ENCODE data around the gene LARP6. TPM values are rescaled to one million over a fixed set of nuclear protein-coding genes. Genes with fewer than 3 reads are reported as not detected.
A peak's percentile ranks its signal among the peaks of the same experiment; 100 is the strongest.
"Not testable (repeated sequence)": the region's sequence is repeated elsewhere in the genome, so short reads cannot be mapped to it uniquely, and the experiment has no call there.

The LARP6 gene
- total and polyA plus RNA-seq, 4 donors, result 4.2 to 8.7 (median 6.8) TPM

GRCh38 chr15:70812827-70813364 lies 41.1 kb downstream of the LARP6 start:
- WGBS, 2 donors, result 93 to 96% methylated on average over 4 of the region's 4 CpGs
- Histone ChIP-seq H3K36me3 (ENCODE audit: control insufficient read depth in 4 of 4, insufficient read depth in 4 of 4, low read length in 4 of 4) (no peaks in the 10 kb centered on the region), H3K9ac (ENCODE audit: insufficient read depth in 1 of 2, low read length in 2 of 2) (no peak overlapping the region), H3K9me3 (ENCODE audit: control insufficient read depth in 4 of 4, insufficient read depth in 3 of 4, low read length in 3 of 4) (peaks cover 0 to 1% (median 0%) of the 10 kb centered on the region in 4 donors), H3K27ac (ENCODE audit: low read depth in 1 of 2, low read length in 1 of 2) (no peak overlapping the region), H3K27me3 (ENCODE audit: control insufficient read depth in 3 of 3, insufficient read depth in 3 of 3, low read length in 2 of 3) (peaks cover 0 to 24% (median 0%) of the 10 kb centered on the region in 3 donors), H3K4me3 (no peak overlapping the region), H3K4me1 (ENCODE audit: control insufficient read depth in 5 of 5, insufficient read depth in 5 of 5, low read length in 5 of 5) (peaks cover 0 to 9% (median 0%) of the 10 kb centered on the region in 5 donors)
- no peak for TF ChIP-seq CTCF (IDR thresholded peaks at IDR 0.05; ENCODE audit: control extremely low read depth, extremely low read depth)
- DNase-seq (no peak), ATAC-seq (ENCODE audit: insufficient read depth, low FRiP score) (no peak)

DNA sequence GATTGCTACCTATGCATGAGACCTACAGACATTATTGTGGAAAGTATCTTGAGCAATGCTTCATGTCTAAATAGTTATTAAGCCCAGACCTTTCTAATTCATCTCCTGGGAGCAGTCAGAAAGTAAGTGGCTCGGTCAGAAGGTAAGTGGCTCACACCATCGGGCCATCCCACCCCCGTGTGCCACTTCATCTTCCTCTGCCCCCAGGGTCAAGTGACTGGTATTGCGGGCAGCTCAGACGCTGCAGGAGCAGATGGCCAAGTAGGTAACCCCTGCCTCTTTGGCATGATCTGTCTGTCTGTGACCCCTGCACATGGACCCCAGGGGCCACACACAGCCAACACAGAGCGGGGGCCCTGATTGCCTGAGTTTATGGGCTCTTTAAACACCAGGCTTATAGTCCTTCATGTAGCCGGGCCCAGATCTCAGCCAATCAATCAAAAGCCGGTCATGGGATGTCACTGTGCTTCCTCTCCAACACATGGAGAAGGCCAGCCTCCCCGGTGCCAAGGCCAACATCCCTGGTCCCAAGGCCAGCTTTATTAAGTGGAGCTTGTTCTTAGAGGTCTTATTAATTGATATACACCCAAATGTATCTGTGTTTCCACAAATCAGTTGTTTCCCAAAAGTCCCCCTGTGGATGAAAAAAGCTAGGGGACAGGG lies 42.9 kb downstream of the LARP6 start:
- Histone ChIP-seq H3K27ac (ENCODE audit: low read depth in 1 of 2, low read length in 1 of 2) (no peak overlapping the region), H3K9me3 (ENCODE audit: control insufficient read depth in 4 of 4, insufficient read depth in 3 of 4, low read length in 3 of 4) (peaks cover 0 to 1% (median 0%) of the 10 kb centered on the region in 4 donors), H3K4me1 (ENCODE audit: control insufficient read depth in 5 of 5, insufficient read depth in 5 of 5, low read length in 5 of 5) (peaks cover 0 to 14% (median 4%) of the 10 kb centered on the region in 5 donors), H3K27me3 (ENCODE audit: control insufficient read depth in 3 of 3, insufficient read depth in 3 of 3, low read length in 2 of 3) (peaks cover 0 to 26% (median 0%) of the 10 kb centered on the region in 3 donors), H3K36me3 (ENCODE audit: control insufficient read depth in 4 of 4, insufficient read depth in 4 of 4, low read length in 4 of 4) (no peaks in the 10 kb centered on the region), H3K9ac (ENCODE audit: insufficient read depth in 1 of 2, low read length in 2 of 2) (no peak overlapping the region), H3K4me3 (no peak overlapping the region)
- ATAC-seq (ENCODE audit: insufficient read depth, low FRiP score) (no peak), DNase-seq (peak in 1 of 3 donors; percentile 47)
- 54 to 68% methylated on average over 9 of the region's 9 CpGs for WGBS, 2 donors
- no peak for TF ChIP-seq CTCF (IDR thresholded peaks at IDR 0.05; ENCODE audit: control extremely low read depth, extremely low read depth)

GRCh38 chr15:70806992-70807712 lies 46.8 kb downstream of the LARP6 start:
- peaks cover 0 to 18% (median 0%) of the 10 kb centered on the region in 3 donors for H3K27me3 ChIP-seq (ENCODE audit: control insufficient read depth in 3 of 3, insufficient read depth in 3 of 3, low read length in 2 of 3)
- no peak for TF ChIP-seq CTCF (IDR thresholded peaks at IDR 0.05; ENCODE audit: control extremely low read depth, extremely low read depth)
- 54 to 65% methylated on average over 9 of the region's 9 CpGs for WGBS, 2 donors
- H3K9me3 ChIP-seq (ENCODE audit: control insufficient read depth in 4 of 4, insufficient read depth in 3 of 4, low read length in 3 of 4), result no peaks in the 10 kb centered on the region
- H3K27ac ChIP-seq (ENCODE audit: low read depth in 1 of 2, low read length in 1 of 2), result peak overlapping the region in 1 of 2 donors; percentile 3
- no peaks in the 10 kb centered on the region for H3K36me3 ChIP-seq (ENCODE audit: control insufficient read depth in 4 of 4, insufficient read depth in 4 of 4, low read length in 4 of 4)
- peaks cover 0 to 14% (median 4%) of the 10 kb centered on the region in 5 donors for H3K4me1 ChIP-seq (ENCODE audit: control insufficient read depth in 5 of 5, insufficient read depth in 5 of 5, low read length in 5 of 5)
- DNase-seq, result peak; percentile 33 to 71 (median 54)
- peak overlapping the region in 1 of 2 donors; percentile 23 for H3K9ac ChIP-seq (ENCODE audit: insufficient read depth in 1 of 2, low read length in 2 of 2)
- ATAC-seq (ENCODE audit: insufficient read depth, low FRiP score), result no peak
- no peak overlapping the region for H3K4me3 ChIP-seq

- H3K4me3 ChIP-seq; H3K27ac ChIP-seq (ENCODE audit: low read depth in 1 of 2, low read length in 1 of 2); H3K9me3 ChIP-seq (ENCODE audit: control insufficient read depth in 4 of 4, insufficient read depth in 3 of 4, low read length in 3 of 4); H3K27me3 ChIP-seq (ENCODE audit: control insufficient read depth in 3 of 3, insufficient read depth in 3 of 3, low read length in 2 of 3); ATAC-seq (ENCODE audit: insufficient read depth, low FRiP score); H3K9ac ChIP-seq (ENCODE audit: insufficient read depth in 1 of 2, low read length in 2 of 2); H3K36me3 ChIP-seq (ENCODE audit: control insufficient read depth in 4 of 4, insufficient read depth in 4 of 4, low read length in 4 of 4); DNase-seq: not testable (repeated sequence)
- WGBS, 2 donors, result 95% methylated on average over 9 of the region's 9 CpGs
- H3K4me1 ChIP-seq (ENCODE audit: control insufficient read depth in 5 of 5, insufficient read depth in 5 of 5, low read length in 5 of 5), result peaks cover 0 to 25% (median 14%) of the 10 kb centered on the region in 5 donors
These were observed 49.6 kb downstream of the LARP6 start for GRCh38 chr15:70804388-70804787.

Data from lung (tissue), 12 donors.